Measurements from ENCODE around the gene CACNA1G.

DNA sequence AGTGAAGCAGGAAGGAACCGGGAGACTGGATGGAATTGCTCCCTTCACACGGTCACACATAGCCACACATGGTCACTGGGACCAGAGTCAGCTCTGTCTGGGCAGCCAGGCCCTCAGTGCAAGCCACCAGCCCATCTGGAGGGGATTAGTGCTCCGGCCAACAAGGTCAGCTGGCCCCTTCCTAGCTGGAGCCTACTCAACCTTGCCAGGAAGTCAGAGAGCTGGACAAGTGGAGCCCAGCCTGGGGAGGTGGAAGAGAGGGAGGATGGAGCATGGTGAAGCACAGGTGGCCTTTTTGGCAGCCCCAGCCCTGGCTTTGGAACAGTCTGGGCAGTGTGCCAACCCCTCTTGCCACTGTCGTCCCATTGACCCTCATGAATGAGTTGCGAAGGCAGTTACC lies 3.7 kb upstream of the CACNA1G start:
- no peak for TF ChIP-seq EZH2 (IDR thresholded peaks at IDR 0.05; ENCODE audit: low read length, missing control alignments)
- no peak for TF ChIP-seq CTCF (conservative IDR thresholded peaks at IDR 0.05 in 1 of 2, IDR thresholded peaks at IDR 0.05 in 1 of 2; ENCODE audit: low read depth in 1 of 2, low read length in 2 of 2)

Data from fibroblast of lung (primary cell).